Activated T-cell treated with anti-CD3 and anti-CD28 coated beads for 24 hours (primary cell): ENCODE results near the gene ABHD1.
"Not testable (repeated sequence)": the region's sequence is repeated elsewhere in the genome, so short reads cannot be mapped to it uniquely, and the experiment has no call there.

Experiments used
- DNase-seq: peaks from one replicate; pipeline ENCODE4 v3.0.0-alpha.2; 2020; ENCODE audit warnings: low read depth

The ABHD1 gene

GRCh38 chr2:27123302-27124150, at the start of gene ABHD1:
ABHD1 (plus strand) TSS chr2:27123815; CDS start chr2:27123949, 134 bp downstream.
- DNase-seq, result peak; percentile 43

DNA sequence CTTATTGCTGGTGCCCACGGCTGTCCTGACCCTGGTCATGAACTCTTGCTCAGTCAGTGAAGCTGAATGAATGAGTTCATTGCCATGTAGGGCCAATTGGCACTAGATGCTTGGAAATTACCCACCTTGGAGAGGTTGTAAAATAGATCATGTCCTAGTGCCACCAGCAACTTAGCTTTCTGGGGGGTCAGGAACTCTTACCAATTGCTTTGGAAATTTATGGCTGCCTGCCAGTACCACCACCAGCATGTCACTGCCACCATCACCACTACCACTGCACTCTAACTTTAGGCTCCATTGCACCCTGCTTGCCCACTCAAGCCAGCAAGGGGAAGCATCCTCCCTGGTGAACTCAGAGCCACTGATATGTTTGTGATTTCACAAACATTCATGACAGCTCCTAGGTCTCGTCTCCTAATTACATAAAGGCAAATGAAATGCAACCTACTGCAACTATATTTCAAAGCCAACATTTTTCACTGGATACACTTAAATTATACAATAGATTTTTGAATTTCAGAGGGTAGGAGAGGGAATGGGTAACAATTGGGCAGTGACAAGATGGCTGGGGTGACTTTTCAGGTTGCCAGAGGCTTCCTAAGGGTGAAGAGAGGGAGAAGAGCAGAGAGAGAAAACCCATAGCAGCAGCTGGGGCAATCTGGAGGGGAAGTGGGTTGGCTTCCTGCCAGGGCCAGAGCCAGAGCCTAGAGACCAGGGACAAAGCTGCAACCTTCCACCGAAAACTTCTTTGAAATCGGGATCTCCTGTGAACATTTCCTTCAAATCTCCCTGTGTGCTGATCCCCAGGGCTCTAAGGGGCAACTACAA, 48.7 kb upstream of the ABHD1 start:
- peak; percentile 21 for DNase-seq

DNA sequence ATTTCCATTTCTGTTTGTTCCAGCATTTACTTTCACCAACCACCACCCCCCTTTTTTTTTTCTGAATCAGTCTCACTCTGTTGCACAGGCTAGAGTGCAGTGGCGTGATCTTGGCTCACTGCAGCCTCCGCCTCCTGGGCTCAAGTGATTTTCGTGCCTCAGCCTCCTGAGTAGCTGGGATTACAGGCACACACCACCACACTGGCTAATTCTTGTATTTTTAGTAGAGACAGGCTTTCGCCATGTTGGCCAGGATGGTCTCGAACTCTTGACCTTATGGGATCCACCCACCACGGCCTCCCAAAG, 48.1 kb upstream of the ABHD1 start:
- DNase-seq, result not testable (repeated sequence)

GRCh38 chr2:27076323-27076722, 47.3 kb upstream of the ABHD1 start:
- DNase-seq, result no peak

- DNase-seq, result no peak
Observed at GRCh38 chr2:27077231-27077630, 46.4 kb upstream of the ABHD1 start.

DNA sequence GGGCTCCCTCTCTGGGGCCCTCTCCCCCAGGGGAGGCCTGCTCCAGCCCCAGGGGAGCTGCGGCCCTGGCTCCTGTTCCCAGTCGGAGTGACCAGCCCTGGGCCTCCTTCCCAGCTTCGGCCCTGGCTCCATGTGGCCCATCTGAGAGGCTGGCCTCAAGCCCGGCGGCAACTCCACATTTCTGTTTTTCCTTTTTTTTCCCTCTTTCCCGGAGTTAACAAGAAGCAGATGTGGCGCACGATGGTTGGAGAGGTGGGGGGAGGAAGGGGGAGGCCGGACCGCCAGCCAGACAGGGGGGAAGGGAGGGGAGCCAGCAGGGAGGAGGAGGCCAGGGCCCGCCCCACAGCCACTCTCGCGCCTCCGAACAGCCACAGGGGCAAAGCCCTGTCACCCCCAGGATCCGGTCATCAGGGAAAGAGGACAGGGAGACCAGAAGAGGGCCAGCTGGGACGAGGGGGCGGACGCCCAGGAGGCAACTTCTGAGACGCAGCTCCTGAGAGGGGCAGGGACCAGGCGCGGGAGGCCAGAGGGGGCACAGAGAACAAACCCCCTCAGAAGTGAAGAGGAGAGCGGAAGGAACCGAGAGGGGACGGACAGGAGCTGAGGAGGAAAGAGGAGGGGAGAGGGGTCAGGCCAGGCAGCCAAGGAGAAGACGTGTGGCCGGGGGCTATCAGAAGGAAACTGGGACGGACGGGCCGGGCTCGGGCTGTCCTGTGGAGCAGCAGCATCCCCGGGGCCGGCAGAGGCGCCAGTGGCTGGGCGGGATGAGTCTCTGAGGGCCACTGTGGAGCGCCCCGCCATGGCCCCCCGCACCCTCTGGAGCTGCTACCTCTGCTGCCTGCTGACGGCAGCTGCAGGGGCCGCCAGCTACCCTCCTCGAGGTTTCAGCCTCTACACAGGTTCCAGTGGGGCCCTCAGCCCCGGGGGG, 45.1 kb upstream of the ABHD1 start, which contains the start of gene EMILIN1:
TSS of gene EMILIN1 (plus strand) at position 349 of the 928 bp plus-strand sequence. CDS start at position 800, 451 bp downstream.
- DNase-seq, result no peak

DNA sequence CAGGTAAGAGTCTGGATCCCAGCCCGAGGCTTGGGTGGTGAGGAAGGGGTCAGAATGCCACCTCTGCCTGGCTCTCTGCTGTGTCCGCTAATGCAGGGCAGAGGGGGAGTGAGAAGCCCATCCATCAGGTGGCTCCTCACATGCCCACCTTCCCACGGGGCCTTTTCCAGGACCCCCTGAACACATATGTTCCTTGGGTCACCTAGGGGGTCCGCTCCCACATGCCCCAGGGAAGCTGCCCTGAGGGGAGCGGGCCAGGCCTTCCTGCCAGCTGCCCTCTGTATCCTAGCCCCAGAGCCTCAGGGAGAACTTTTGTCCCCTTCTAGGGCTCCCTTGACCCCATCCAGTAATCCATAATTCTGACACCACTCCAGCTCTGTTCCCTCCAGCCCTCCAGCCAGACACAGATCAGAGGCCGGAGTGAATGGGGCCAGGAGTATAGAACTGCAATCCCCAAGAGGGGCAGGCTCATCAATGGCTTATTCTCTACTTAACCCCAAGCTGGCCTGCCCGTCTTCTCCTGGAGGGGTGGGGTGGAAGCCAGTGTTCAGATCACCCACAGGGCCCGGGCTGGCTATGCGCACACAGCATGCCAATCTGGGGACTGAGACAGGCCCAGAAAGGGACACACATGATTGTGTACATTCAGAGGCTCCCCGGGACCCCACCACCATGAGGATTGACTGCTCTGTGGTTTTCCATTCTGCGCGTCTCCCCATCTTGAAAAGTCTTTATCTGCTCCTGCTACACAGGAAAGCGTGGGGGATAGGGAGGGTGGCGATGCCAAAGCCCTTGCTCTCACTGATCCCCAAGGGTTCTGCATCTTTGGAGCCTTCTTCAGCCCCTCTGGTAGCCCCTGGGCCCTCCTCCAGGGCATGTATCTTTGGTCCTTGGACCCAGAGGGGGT, 44.1 kb upstream of the ABHD1 start:
- DNase-seq, result no peak

DNA sequence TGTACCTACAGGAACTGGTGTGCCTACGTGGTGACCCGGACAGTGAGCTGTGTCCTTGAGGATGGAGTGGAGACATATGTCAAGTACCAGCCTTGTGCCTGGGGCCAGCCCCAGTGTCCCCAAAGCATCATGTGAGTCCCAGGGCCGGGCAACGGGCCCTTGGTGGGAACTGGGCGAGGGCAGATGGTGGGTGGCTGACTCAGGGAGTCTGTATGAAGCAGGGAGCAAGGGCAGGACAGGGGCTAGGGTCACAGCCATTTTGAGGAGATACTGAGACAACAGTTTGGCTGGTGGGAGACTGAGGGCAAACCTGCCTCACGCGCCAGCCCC, 43.5 kb upstream of the ABHD1 start:
- no peak for DNase-seq

GRCh38 chr2:27080603-27080936, 43.0 kb upstream of the ABHD1 start:
- no peak for DNase-seq

DNA sequence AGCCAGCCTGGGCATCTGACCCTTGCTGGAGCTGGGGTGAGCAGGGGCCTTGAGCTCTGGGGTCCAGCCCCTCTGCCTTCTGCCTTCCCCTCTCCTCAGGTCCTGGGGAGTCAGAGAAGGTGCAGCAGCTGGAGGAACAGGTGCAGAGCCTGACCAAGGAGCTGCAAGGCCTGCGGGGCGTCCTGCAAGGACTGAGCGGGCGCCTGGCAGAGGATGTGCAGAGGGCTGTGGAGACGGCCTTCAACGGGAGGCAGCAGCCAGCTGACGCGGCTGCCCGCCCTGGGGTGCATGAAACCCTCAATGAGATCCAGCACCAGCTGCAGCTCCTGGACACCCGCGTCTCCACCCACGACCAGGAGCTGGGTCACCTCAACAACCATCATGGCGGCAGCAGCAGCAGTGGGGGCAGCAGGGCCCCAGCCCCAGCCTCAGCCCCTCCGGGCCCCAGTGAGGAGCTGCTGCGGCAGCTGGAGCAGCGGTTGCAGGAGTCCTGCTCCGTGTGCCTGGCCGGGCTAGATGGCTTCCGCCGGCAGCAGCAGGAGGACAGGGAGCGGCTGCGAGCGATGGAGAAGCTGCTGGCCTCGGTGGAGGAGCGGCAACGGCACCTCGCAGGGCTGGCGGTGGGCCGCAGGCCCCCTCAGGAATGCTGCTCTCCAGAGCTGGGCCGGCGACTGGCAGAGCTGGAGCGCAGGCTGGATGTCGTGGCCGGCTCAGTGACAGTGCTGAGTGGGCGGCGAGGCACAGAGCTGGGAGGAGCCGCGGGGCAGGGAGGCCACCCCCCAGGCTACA, 41.4 kb upstream of the ABHD1 start:
- DNase-seq, result no peak

- no peak for DNase-seq
Observed at GRCh38 chr2:27082773-27083409, 40.7 kb upstream of the ABHD1 start.

GRCh38 chr2:27083410-27084296, 40.0 kb upstream of the ABHD1 start:
- no peak for DNase-seq

GRCh38 chr2:27084297-27085061, 39.1 kb upstream of the ABHD1 start:
- DNase-seq, result no peak

DNA sequence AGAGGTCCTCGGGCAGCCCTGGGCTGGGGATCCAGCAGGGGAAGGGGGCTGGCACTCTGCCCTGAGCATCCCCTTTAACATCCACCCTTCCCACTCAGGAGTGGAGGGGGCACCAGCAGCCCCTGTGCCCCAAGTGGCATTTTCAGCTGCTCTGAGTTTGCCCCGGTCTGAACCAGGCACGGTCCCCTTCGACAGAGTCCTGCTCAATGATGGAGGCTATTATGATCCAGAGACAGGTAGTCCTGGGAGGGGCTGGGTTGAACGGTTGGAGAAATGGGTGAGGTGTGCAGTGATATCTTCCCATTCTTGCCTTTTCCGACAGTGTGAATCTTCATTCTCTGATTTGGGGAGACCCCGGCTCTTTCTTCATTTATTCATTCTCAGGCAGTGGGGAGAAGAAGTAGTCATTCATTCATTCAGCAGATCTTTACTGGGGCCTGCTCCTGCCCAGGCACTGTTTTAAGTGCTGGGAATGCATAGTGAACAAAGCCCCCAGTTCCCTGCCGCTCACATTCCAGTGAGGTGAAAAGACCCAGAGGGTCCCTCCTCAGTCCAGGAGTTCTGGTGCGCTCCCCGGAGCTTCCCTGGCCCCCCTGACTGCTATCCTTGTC, 38.4 kb upstream of the ABHD1 start:
- DNase-seq, result no peak

- DNase-seq, result peak; percentile 14
Observed at GRCh38 chr2:27085673-27086089, 37.9 kb upstream of the ABHD1 start.

GRCh38 chr2:27086090-27086723, 37.4 kb upstream of the ABHD1 start:
- DNase-seq, result peak; percentile 99
